ENCODE measurements around the gene ERBB4.

DNA sequence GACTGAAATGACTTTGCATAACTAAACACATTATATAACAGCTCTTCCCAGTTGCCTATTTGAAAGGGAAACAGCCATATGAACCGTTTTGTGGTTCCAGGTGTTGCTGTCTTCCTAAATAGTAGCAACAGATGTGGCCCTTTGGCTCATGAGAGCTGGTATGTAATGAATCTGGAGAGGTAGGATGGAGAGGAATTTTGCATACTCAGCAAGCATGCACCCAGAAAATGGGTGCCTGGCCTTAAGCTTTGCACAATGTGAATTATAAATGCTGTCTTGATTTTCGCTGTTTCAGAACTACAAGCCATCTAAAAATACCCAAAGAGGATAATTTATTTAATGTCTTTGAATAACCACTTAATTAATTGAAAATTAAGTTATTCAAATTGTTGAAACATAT lies 15.6 kb upstream of the ERBB4 start:
- TF ChIP-seq POLR2AphosphoS5 (IDR thresholded peaks at IDR 0.05; ENCODE audit: low read depth, low read length) (no peak), RAD21 (IDR thresholded peaks at IDR 0.05; ENCODE audit: low read length) (no peak), CTCF (IDR thresholded peaks at IDR 0.05) (no peak), YY1 (IDR thresholded peaks at IDR 0.05; ENCODE audit: low read depth) (no peak), EP300 (IDR thresholded peaks at IDR 0.05; ENCODE audit: borderline replicate concordance in 1 of 2, low read depth in 1 of 2, low read length in 1 of 2) (no peak), TAF1 (IDR thresholded peaks at IDR 0.05; ENCODE audit: borderline replicate concordance, low read depth, low read length) (no peak), FOXM1 (IDR thresholded peaks at IDR 0.05; ENCODE audit: low read depth) (no peak), MAX (IDR thresholded peaks at IDR 0.05; ENCODE audit: low read depth) (no peak), TCF12 (IDR thresholded peaks at IDR 0.05) (no peak)
- TF ChIP-seq, protein P1, sequence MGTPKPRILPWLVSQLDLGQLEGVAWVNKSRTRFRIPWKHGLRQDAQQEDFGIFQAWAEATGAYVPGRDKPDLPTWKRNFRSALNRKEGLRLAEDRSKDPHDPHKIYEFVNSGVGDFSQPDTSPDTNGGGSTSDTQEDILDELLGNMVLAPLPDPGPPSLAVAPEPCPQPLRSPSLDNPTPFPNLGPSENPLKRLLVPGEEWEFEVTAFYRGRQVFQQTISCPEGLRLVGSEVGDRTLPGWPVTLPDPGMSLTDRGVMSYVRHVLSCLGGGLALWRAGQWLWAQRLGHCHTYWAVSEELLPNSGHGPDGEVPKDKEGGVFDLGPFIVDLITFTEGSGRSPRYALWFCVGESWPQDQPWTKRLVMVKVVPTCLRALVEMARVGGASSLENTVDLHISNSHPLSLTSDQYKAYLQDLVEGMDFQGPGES (IDR thresholded peaks at IDR 0.05; ENCODE audit: low read depth, low read length), result no peak

Data from SK-N-SH (cell line).